SU-DHL-6 (cell line): Measurements from ENCODE around the gene SRGAP1.

ENCODE experiments used
- EZH2phosphoT487 ChIP-seq: fragments of 200-600 bp; sonication (generic), shearing (Covaris generic); conservative IDR thresholded peaks from 2 replicates; pipeline ENCODE4 v1.6.1; 2018; ENCODE audit warnings: mild to moderate bottlenecking, antibody characterized with exemption, low read length, moderate library complexity, mixed read lengths
- TF ChIP-seq, protein P1 (sequence below): fragments of 200-600 bp; sonication (generic); IDR thresholded peaks from one replicate; pipeline ENCODE4 v1.5.1; 2017; ENCODE audit warnings: antibody characterized with exemption, mild to moderate bottlenecking, low read length, moderate library complexity; ENCODE audit not compliant: insufficient read depth, poor library complexity, severe bottlenecking

DNA sequence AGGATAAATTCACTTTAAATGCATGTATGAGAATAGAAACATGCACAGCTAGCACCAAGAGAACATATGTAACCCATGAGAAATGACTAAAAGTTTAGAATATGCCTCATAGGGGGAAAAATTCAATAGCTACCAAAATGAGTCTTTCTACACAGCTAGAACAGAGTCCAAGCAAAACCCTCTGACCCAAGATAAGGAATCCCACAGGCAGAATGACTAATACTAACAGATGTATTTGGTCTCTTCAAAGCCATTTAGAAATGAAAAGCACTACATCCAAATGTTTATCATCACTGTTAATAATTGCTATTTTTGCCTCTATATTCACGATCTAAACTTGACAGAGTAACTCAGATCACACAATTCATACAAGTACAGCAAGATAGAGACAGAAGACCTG lies 333.6 kb downstream of the SRGAP1 start:
- TF ChIP-seq, protein P1, sequence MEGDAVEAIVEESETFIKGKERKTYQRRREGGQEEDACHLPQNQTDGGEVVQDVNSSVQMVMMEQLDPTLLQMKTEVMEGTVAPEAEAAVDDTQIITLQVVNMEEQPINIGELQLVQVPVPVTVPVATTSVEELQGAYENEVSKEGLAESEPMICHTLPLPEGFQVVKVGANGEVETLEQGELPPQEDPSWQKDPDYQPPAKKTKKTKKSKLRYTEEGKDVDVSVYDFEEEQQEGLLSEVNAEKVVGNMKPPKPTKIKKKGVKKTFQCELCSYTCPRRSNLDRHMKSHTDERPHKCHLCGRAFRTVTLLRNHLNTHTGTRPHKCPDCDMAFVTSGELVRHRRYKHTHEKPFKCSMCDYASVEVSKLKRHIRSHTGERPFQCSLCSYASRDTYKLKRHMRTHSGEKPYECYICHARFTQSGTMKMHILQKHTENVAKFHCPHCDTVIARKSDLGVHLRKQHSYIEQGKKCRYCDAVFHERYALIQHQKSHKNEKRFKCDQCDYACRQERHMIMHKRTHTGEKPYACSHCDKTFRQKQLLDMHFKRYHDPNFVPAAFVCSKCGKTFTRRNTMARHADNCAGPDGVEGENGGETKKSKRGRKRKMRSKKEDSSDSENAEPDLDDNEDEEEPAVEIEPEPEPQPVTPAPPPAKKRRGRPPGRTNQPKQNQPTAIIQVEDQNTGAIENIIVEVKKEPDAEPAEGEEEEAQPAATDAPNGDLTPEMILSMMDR: no peak
- TF ChIP-seq EZH2phosphoT487: no peak
